Astrocyte (in vitro differentiated cells and primary cell): ENCODE data around the gene PDGFD.

ENCODE experiments used
- EZH2 ChIP-seq: IDR thresholded peaks from 2 replicates; pipeline ENCODE4 v1.6.1; 2012; ENCODE audit warnings: mild to moderate bottlenecking, low read length, inconsistent platforms; ENCODE audit not compliant: insufficient read depth
- TF ChIP-seq, protein P1 (sequence below): IDR thresholded peaks from 2 replicates; pipeline ENCODE4 v1.5.1; 2011; ENCODE audit warnings: low read depth, mild to moderate bottlenecking, inconsistent platforms, low read length, moderate library complexity; ENCODE audit not compliant: insufficient read depth

DNA sequence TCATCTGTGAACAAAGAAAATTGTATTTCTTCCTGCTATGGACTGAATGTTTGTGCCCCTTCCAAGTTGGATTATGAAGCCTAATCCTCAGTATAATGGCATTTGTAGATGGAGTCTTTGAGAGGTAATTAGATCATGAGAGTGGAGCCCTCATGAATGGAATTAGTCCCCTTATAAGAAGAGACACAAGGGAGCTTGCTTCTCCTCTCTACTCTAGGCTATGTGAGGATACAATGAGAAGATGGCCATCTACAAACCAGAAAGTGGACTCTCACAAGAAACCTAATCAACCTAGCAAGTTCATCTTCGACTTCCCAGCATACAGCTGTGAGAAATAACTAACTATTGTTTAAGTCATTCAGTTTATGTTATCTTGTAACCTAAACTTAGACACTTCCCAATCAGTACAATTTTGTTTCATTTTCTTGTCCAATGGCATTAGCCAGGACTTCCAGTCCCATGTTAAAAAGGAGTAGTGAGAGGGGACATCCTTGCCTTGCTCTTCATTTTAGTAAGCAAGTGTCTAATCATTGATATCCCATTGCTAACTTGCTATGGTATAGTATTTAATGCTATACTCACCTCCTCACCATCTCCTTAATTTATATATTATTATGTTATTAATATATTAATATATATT lies 45.7 kb downstream of the PDGFD start:
- TF ChIP-seq, protein P1, sequence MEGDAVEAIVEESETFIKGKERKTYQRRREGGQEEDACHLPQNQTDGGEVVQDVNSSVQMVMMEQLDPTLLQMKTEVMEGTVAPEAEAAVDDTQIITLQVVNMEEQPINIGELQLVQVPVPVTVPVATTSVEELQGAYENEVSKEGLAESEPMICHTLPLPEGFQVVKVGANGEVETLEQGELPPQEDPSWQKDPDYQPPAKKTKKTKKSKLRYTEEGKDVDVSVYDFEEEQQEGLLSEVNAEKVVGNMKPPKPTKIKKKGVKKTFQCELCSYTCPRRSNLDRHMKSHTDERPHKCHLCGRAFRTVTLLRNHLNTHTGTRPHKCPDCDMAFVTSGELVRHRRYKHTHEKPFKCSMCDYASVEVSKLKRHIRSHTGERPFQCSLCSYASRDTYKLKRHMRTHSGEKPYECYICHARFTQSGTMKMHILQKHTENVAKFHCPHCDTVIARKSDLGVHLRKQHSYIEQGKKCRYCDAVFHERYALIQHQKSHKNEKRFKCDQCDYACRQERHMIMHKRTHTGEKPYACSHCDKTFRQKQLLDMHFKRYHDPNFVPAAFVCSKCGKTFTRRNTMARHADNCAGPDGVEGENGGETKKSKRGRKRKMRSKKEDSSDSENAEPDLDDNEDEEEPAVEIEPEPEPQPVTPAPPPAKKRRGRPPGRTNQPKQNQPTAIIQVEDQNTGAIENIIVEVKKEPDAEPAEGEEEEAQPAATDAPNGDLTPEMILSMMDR, result no peak
- no peak for TF ChIP-seq EZH2
